Osteoblast (primary cell): ENCODE data around the gene NEDD4L. TPM values are rescaled to one million over a fixed set of nuclear protein-coding genes. Genes with fewer than 3 reads are reported as not detected.

Source experiments
- DNase-seq: peaks from one replicate; pipeline ENCODE4 v3.0.0; 2011; ENCODE audit warnings: low spot score, mixed read lengths; ENCODE audit not compliant: insufficient read length; ENCODE audit errors: missing footprints
- H2AFZ ChIP-seq: 2 replicates; pipeline ENCODE4 v1.6.0; 2011; ENCODE audit warnings: mild to moderate bottlenecking, low read length
- H3K27ac ChIP-seq: 2 replicates; pipeline ENCODE4 v1.5.1; 2011; ENCODE audit warnings: mild to moderate bottlenecking, low read depth, low read length, moderate library complexity
- H3K27me3 ChIP-seq: 2 replicates; pipeline ENCODE4 v1.6.0; 2012; ENCODE audit warnings: mild to moderate bottlenecking, control low read depth, inconsistent platforms, low read length, moderate library complexity; ENCODE audit not compliant: insufficient read depth
- H3K36me3 ChIP-seq: 2 replicates; pipeline ENCODE4 v1.5.1; 2011; ENCODE audit warnings: mild to moderate bottlenecking, low read length, control low read depth, moderate library complexity; ENCODE audit not compliant: insufficient read depth
- H3K4me1 ChIP-seq: 2 replicates; pipeline ENCODE4 v1.5.1; 2011; ENCODE audit warnings: mild to moderate bottlenecking, low read length, control low read depth, moderate library complexity; ENCODE audit not compliant: insufficient read depth
- H3K4me2 ChIP-seq: 2 replicates; pipeline ENCODE4 v1.6.0; 2011; ENCODE audit warnings: mild to moderate bottlenecking, low read length; ENCODE audit not compliant: insufficient read depth
- H3K4me3 ChIP-seq: fragments of 200-600 bp; sonication (generic); 3 replicates; pipeline ENCODE4 v1.5.1; 2012; ENCODE audit warnings: mild to moderate bottlenecking, low read length, inconsistent platforms; ENCODE audit not compliant: insufficient read depth
- H3K79me2 ChIP-seq: 2 replicates; pipeline ENCODE4 v1.6.0; 2012; ENCODE audit warnings: mild to moderate bottlenecking, low read length, control low read depth, inconsistent platforms; ENCODE audit not compliant: insufficient read depth
- H3K9me3 ChIP-seq: 2 replicates; pipeline ENCODE4 v1.5.1; 2011; ENCODE audit warnings: low read depth, low read length, control low read depth
- H4K20me1 ChIP-seq: 2 replicates; pipeline ENCODE4 v1.6.0; 2012; ENCODE audit warnings: mild to moderate bottlenecking, low read length, control low read depth; ENCODE audit not compliant: insufficient read depth
- CTCF ChIP-seq: IDR thresholded peaks from 2 replicates; pipeline ENCODE4 v1.5.1; 2011; ENCODE audit warnings: mild to moderate bottlenecking, low read depth, low read length, moderate library complexity; ENCODE audit errors: extremely low read depth
- total RNA-seq: library from RNA; depleted of rRNA; stranded (reverse); fragments of >200 nt; gene quantifications from 2 replicates; pipeline ENCODE4 v1.2.3, GENCODE V29; 2012

Gene NEDD4L
- total RNA-seq, 1 donor: 30.0 TPM

- peaks cover 26% of the 10 kb centered on the region for H3K27me3 ChIP-seq
- no peak overlapping the region for H3K27ac ChIP-seq
- H3K9me3 ChIP-seq: no peaks in the 10 kb centered on the region
- no peak for TF ChIP-seq CTCF
- H3K4me3 ChIP-seq: no peak overlapping the region
- DNase-seq: no peak
- no peaks in the 10 kb centered on the region for H3K36me3 ChIP-seq
- no peak overlapping the region for H2AFZ ChIP-seq
- H3K4me2 ChIP-seq: no peak overlapping the region
- H4K20me1 ChIP-seq: no peaks in the 10 kb centered on the region
- no peaks in the 10 kb centered on the region for H3K79me2 ChIP-seq
- no peaks in the 10 kb centered on the region for H3K4me1 ChIP-seq
Observed at GRCh38 chr18:58166278-58166844, 122.3 kb downstream of the NEDD4L start.

DNA sequence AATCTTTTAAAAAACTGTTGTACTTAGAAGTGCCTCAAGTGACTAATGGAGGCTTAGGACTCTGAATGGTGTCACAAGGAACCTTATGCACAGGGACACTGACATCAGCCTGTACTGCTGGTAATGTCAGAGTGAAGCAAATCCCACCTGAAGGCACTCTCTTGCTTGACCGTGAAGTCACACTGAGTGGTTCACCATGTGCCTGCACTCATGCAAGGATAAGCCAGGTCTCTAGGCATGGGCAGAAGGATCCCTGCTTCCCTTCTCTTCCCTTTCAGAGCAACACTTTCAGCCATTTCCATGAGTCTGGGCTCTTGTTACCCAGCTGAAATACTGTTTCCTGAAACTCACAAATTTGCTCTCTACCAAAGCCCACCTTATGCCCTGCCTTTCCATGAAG is 123.0 kb downstream of the NEDD4L start:
- DNase-seq: no peak
- no peaks in the 10 kb centered on the region for H3K79me2 ChIP-seq
- no peaks in the 10 kb centered on the region for H4K20me1 ChIP-seq
- no peak for TF ChIP-seq CTCF
- H3K4me2 ChIP-seq: no peak overlapping the region
- H3K9me3 ChIP-seq: no peaks in the 10 kb centered on the region
- H2AFZ ChIP-seq: no peak overlapping the region
- H3K36me3 ChIP-seq: no peaks in the 10 kb centered on the region
- no peak overlapping the region for H3K27ac ChIP-seq
- no peaks in the 10 kb centered on the region for H3K4me1 ChIP-seq
- peaks cover 27% of the 10 kb centered on the region for H3K27me3 ChIP-seq
- H3K4me3 ChIP-seq: no peak overlapping the region

- Histone ChIP-seq H4K20me1 (no peaks in the 10 kb centered on the region), H3K4me1 (no peaks in the 10 kb centered on the region), H3K27me3 (peaks cover 36% of the 10 kb centered on the region), H3K27ac (no peak overlapping the region), H3K4me2 (no peak overlapping the region), H3K36me3 (no peaks in the 10 kb centered on the region), H3K79me2 (no peaks in the 10 kb centered on the region), H3K9me3 (no peaks in the 10 kb centered on the region), H3K4me3 (no peak overlapping the region), H2AFZ (no peak overlapping the region)
- DNase-seq: no peak
- TF ChIP-seq CTCF: no peak
Observed at GRCh38 chr18:58168221-58168620, 124.2 kb downstream of the NEDD4L start.

DNA sequence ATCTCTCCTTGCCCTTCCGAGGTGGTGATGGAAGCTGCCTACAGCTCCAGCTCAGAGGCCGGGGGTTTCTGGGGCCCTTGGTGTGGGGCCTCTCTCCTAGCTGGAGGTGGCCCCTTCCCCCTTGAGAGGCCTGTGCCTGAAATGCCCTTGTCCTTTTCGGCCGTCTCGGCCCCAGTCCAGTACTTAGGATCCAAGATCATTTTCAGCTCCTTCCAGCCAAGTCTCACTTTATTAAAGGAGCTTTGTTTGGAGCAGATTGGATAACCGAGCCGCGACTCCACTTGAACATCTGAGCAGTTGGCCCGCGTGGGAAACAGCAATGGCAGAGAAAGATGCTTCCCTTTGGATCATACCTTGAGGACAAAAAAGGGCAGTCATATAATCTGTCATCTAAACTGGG is 125.0 kb downstream of the NEDD4L start:
- TF ChIP-seq CTCF: no peak
- Histone ChIP-seq H3K4me1 (no peaks in the 10 kb centered on the region), H2AFZ (no peak overlapping the region), H4K20me1 (no peaks in the 10 kb centered on the region), H3K36me3 (no peaks in the 10 kb centered on the region), H3K9me3 (no peaks in the 10 kb centered on the region), H3K4me3 (no peak overlapping the region), H3K4me2 (no peak overlapping the region), H3K79me2 (no peaks in the 10 kb centered on the region), H3K27ac (no peak overlapping the region), H3K27me3 (peaks cover 40% of the 10 kb centered on the region)
- no peak for DNase-seq
